ENCODE data around the gene OPA1. TPM values are rescaled to one million over a fixed set of nuclear protein-coding genes. Genes with fewer than 3 reads are reported as not detected.
"Not testable (repeated sequence)": the region's sequence is repeated elsewhere in the genome, so short reads cannot be mapped to it uniquely, and the experiment has no call there.

Gene OPA1
- total and polyA plus RNA-seq, 2 experiments from 2014 or later: 24.9 to 89.9 TPM

DNA sequence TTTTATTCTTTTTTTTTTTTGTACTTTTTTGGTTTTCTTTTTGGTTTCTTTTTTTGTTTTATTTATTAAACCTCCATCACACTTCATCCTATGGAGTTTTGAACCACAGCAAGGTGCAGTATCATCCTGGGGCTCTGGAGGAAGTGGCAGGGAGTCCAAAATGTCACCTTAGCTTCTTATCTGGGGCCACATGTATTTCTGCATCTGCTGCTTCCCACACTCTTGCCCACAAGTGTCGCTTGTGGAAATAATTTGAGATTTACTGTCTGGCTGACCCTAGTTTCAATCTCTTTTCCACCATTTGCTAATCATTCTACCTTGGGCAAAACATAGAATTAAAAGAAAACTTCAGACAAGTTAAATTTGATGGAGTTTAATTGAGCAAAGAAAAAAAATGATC, 6.4 kb downstream of the OPA1 start:
- no peaks in the 10 kb centered on the region for H3K27me3 ChIP-seq (ENCODE audit: insufficient read depth)
- H3K4me1 ChIP-seq (ENCODE audit: insufficient read depth): peaks cover 12% of the 10 kb centered on the region; the same call in 1 of the 2 replicates
- peaks cover 20% of the 10 kb centered on the region for H3K36me3 Mint-ChIP-seq (ENCODE audit: low read depth)
- DNase-seq (ENCODE audit: low spot score): no peak
- no peaks in the 10 kb centered on the region for H3K9me3 Mint-ChIP-seq
- peaks cover 100% of the 10 kb centered on the region for H3K79me2 ChIP-seq (replicated peaks; ENCODE audit: insufficient read depth)
- no peak overlapping the region for H2AFZ ChIP-seq
- no peak overlapping the region for H3K27ac Mint-ChIP-seq
- no peaks in the 10 kb centered on the region for H3K27me3 Mint-ChIP-seq (ENCODE audit: insufficient read depth, low read depth, poor library complexity)
- H3K4me2 ChIP-seq: no peak overlapping the region
- no peaks in the 10 kb centered on the region for H3F3A ChIP-seq (replicated peaks; ENCODE audit: low read depth)
- TF ChIP-seq NANOG (IDR thresholded peaks at IDR 0.05; ENCODE audit: borderline replicate concordance): no peak
- TF ChIP-seq CREB1 (CRISPR knock-in tag; IDR thresholded peaks at IDR 0.05; ENCODE audit: low read depth): no peak
- TF ChIP-seq EZH2phosphoT487 (IDR thresholded peaks at IDR 0.05; ENCODE audit: unreplicated experiment): no peak
- no peak for TF ChIP-seq POLR2AphosphoS5 (IDR thresholded peaks at IDR 0.05; ENCODE audit: low read depth)
- no peak for TF ChIP-seq STAT1 (IDR thresholded peaks at IDR 0.05; ENCODE audit: unreplicated experiment)
- TF ChIP-seq, protein P1, sequence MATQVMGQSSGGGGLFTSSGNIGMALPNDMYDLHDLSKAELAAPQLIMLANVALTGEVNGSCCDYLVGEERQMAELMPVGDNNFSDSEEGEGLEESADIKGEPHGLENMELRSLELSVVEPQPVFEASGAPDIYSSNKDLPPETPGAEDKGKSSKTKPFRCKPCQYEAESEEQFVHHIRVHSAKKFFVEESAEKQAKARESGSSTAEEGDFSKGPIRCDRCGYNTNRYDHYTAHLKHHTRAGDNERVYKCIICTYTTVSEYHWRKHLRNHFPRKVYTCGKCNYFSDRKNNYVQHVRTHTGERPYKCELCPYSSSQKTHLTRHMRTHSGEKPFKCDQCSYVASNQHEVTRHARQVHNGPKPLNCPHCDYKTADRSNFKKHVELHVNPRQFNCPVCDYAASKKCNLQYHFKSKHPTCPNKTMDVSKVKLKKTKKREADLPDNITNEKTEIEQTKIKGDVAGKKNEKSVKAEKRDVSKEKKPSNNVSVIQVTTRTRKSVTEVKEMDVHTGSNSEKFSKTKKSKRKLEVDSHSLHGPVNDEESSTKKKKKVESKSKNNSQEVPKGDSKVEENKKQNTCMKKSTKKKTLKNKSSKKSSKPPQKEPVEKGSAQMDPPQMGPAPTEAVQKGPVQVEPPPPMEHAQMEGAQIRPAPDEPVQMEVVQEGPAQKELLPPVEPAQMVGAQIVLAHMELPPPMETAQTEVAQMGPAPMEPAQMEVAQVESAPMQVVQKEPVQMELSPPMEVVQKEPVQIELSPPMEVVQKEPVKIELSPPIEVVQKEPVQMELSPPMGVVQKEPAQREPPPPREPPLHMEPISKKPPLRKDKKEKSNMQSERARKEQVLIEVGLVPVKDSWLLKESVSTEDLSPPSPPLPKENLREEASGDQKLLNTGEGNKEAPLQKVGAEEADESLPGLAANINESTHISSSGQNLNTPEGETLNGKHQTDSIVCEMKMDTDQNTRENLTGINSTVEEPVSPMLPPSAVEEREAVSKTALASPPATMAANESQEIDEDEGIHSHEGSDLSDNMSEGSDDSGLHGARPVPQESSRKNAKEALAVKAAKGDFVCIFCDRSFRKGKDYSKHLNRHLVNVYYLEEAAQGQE (IDR thresholded peaks at IDR 0.05; ENCODE audit: unreplicated experiment): no peak
- TF ChIP-seq ZNF331 (CRISPR knock-in tag; IDR thresholded peaks at IDR 0.05; ENCODE audit: low read depth): no peak
- TF ChIP-seq ZNF114 (CRISPR knock-in tag; IDR thresholded peaks at IDR 0.05): no peak
- no peak for ATAC-seq
- H4K20me1 ChIP-seq (replicated peaks; ENCODE audit: insufficient read depth): peaks cover 15% of the 10 kb centered on the region
- H3K4me3 Mint-ChIP-seq: no peak overlapping the region
- H3K4me3 ChIP-seq: no peak overlapping the region
- H3K9me2 ChIP-seq (ENCODE audit: insufficient read depth): no peaks in the 10 kb centered on the region
- H3K27ac ChIP-seq (ENCODE audit: low read depth): no peak overlapping the region
- no peaks in the 10 kb centered on the region; the same call in 1 of the 2 replicates for H3K36me3 ChIP-seq (ENCODE audit: insufficient read depth)
- peaks cover 16% of the 10 kb centered on the region; the same call in 2 of the 3 replicates for H3K4me1 Mint-ChIP-seq

DNA sequence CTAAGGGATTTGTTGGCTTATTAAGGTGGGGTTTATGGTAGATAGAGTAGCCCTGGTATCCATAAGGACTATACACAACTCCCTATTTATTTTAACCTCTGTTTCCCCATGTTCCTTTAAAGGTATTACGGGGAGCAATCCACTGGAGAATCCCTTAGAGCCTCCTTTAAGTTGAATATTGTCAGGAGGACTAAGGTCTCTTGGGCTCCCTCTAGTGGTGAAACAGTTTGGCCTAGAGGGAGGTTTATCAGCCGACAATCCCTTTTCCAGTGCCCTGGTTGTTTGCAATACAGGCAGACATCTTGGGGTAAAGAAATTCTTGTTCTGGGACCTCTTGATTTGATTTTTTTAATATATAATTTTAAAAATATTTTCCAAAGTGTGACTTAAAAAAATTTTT, 12.9 kb downstream of the OPA1 start:
- peaks cover 23% of the 10 kb centered on the region for H4K20me1 ChIP-seq (replicated peaks; ENCODE audit: insufficient read depth)
- Mint-ChIP-seq H3K36me3 (ENCODE audit: low read depth) (peaks cover 29% of the 10 kb centered on the region), H3K27me3 (ENCODE audit: insufficient read depth, low read depth, poor library complexity) (peaks cover 2% of the 10 kb centered on the region), H3K4me3 (no peak overlapping the region), H3K9me3 (peaks cover 23% of the 10 kb centered on the region), H3K4me1 (no peaks in the 10 kb centered on the region), H3K27ac (no peak overlapping the region)
- no peaks in the 10 kb centered on the region for H3K4me1 ChIP-seq (ENCODE audit: insufficient read depth)
- no peaks in the 10 kb centered on the region for H3K9me2 ChIP-seq (ENCODE audit: insufficient read depth)
- H3K27me3 ChIP-seq (ENCODE audit: insufficient read depth): no peaks in the 10 kb centered on the region
- peaks cover 100% of the 10 kb centered on the region for H3K79me2 ChIP-seq (replicated peaks; ENCODE audit: insufficient read depth)
- ATAC-seq (peak; percentile 93), DNase-seq (ENCODE audit: low spot score) (peak; percentile 92)
- H3K4me2 ChIP-seq: no peak overlapping the region
- no peaks in the 10 kb centered on the region for H3F3A ChIP-seq (replicated peaks; ENCODE audit: low read depth)
- H3K4me3 ChIP-seq: no peak overlapping the region
- no peak overlapping the region for H2AFZ ChIP-seq
- H3K36me3 ChIP-seq (ENCODE audit: insufficient read depth): no peaks in the 10 kb centered on the region
- no peak overlapping the region for H3K27ac ChIP-seq (ENCODE audit: low read depth)
- TF ChIP-seq, protein P2, sequence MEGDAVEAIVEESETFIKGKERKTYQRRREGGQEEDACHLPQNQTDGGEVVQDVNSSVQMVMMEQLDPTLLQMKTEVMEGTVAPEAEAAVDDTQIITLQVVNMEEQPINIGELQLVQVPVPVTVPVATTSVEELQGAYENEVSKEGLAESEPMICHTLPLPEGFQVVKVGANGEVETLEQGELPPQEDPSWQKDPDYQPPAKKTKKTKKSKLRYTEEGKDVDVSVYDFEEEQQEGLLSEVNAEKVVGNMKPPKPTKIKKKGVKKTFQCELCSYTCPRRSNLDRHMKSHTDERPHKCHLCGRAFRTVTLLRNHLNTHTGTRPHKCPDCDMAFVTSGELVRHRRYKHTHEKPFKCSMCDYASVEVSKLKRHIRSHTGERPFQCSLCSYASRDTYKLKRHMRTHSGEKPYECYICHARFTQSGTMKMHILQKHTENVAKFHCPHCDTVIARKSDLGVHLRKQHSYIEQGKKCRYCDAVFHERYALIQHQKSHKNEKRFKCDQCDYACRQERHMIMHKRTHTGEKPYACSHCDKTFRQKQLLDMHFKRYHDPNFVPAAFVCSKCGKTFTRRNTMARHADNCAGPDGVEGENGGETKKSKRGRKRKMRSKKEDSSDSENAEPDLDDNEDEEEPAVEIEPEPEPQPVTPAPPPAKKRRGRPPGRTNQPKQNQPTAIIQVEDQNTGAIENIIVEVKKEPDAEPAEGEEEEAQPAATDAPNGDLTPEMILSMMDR (conservative IDR thresholded peaks at IDR 0.05; ENCODE audit: low read depth in 2 of 2): peak; percentile 82 to 91
- TF ChIP-seq, protein P3, sequence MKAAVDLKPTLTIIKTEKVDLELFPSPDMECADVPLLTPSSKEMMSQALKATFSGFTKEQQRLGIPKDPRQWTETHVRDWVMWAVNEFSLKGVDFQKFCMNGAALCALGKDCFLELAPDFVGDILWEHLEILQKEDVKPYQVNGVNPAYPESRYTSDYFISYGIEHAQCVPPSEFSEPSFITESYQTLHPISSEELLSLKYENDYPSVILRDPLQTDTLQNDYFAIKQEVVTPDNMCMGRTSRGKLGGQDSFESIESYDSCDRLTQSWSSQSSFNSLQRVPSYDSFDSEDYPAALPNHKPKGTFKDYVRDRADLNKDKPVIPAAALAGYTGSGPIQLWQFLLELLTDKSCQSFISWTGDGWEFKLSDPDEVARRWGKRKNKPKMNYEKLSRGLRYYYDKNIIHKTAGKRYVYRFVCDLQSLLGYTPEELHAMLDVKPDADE (IDR thresholded peaks at IDR 0.05): no peak

DNA sequence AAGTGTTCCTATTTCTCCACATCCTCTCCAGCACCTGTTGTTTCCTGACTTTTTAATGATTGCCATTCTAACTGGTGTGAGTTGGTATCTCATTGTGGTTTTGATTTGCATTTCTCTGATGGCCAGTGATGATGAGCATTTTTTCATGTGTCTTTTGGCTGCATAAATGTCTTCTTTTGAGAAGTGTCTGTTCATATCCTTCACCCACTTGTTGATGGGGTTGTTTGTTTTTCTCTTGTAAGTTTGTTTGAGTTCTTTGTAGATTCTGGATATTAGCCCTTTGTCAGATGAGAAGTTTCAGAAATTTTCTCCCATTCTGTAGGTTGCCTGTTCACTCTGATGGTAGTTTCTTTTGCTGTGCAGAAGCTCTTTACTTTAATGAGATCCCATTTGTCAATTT, 13.9 kb downstream of the OPA1 start:
- not testable (repeated sequence) for H3K4me3 ChIP-seq, H3K4me3 Mint-ChIP-seq
- H3K79me2 ChIP-seq (replicated peaks; ENCODE audit: insufficient read depth): peaks cover 100% of the 10 kb centered on the region

DNA sequence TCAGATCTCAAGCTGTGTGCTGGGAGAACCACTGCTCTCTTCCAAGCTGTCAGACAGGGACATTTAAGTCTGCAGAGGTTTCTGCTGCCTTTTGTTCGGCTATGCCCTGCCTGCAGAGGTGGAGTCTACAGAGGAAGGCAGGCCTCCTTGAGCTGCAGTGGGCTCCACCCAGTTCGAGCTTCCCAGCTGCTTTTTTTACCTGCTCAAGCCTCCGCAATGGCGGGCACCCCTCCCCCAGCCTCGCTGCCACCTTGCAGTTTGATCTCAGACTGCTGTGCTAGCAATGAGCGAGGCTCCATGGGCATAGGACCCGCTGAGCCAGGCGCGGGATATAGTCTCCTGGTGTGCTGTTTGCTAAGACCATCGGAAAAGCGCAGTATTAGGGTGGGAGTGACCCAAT, 17.5 kb downstream of the OPA1 start:
- H3K4me1 Mint-ChIP-seq; H3K4me3 Mint-ChIP-seq; H2AFZ ChIP-seq; H3K27me3 Mint-ChIP-seq (ENCODE audit: insufficient read depth, low read depth, poor library complexity); H3K27ac Mint-ChIP-seq; H3K4me1 ChIP-seq (ENCODE audit: insufficient read depth); H3F3A ChIP-seq (replicated peaks; ENCODE audit: low read depth); H3K27me3 ChIP-seq (ENCODE audit: insufficient read depth); H3K36me3 ChIP-seq (ENCODE audit: insufficient read depth); H3K4me2 ChIP-seq; H3K9me2 ChIP-seq (ENCODE audit: insufficient read depth); H3K27ac ChIP-seq (ENCODE audit: low read depth); H3K4me3 ChIP-seq; DNase-seq (ENCODE audit: low spot score); ATAC-seq: not testable (repeated sequence)
- H3K9me3 Mint-ChIP-seq: peaks cover 38% of the 10 kb centered on the region
- Histone ChIP-seq H4K20me1 (replicated peaks; ENCODE audit: insufficient read depth) (peaks cover 11% of the 10 kb centered on the region), H3K79me2 (replicated peaks; ENCODE audit: insufficient read depth) (peaks cover 100% of the 10 kb centered on the region)
- H3K36me3 Mint-ChIP-seq (ENCODE audit: low read depth): peaks cover 59% of the 10 kb centered on the region

More for the DNA sequence above, 13.9 kb downstream of the OPA1 start:
- H3K9me2 ChIP-seq (ENCODE audit: insufficient read depth); H3K27ac Mint-ChIP-seq; H3K27me3 ChIP-seq (ENCODE audit: insufficient read depth); H2AFZ ChIP-seq; H3K36me3 ChIP-seq (ENCODE audit: insufficient read depth); H3K4me1 ChIP-seq (ENCODE audit: insufficient read depth); H3K4me2 ChIP-seq; DNase-seq (ENCODE audit: low spot score); H3K4me1 Mint-ChIP-seq; ATAC-seq; H3K27me3 Mint-ChIP-seq (ENCODE audit: insufficient read depth, low read depth, poor library complexity); H3K27ac ChIP-seq (ENCODE audit: low read depth); H3F3A ChIP-seq (replicated peaks; ENCODE audit: low read depth): not testable (repeated sequence)
- H4K20me1 ChIP-seq (replicated peaks; ENCODE audit: insufficient read depth): peaks cover 21% of the 10 kb centered on the region; the same call in 1 of the 2 replicates
- peaks cover 33% of the 10 kb centered on the region for H3K9me3 Mint-ChIP-seq
- H3K36me3 Mint-ChIP-seq (ENCODE audit: low read depth): peaks cover 40% of the 10 kb centered on the region

Measured in GM23338 (cell line).